K562 (cell line): Measurements from ENCODE around the gene CPZ. TPM values are rescaled to one million over a fixed set of nuclear protein-coding genes. Genes with fewer than 3 reads are reported as not detected.

Experiments used
- ATAC-seq: fragments of 200-7000 bp; cut with Tn5 transposase; 3 replicates; pipeline ENCODE4 v1.9.1; 2020; ENCODE audit warnings: moderate library complexity
- BruUV-seq: library from RNA; stranded (reverse); fragments of 400-500 nt; replicated peaks from 2 replicates; lab custom pipeline; 2021; lab: Mats Ljungman, UMichigan
- CTCF ChIA-PET: fragments of 300-600 bp; formaldehyde crosslinking; extraction: SDS; loops from one replicate; lab custom pipeline; 2021; ENCODE audit warnings: low intra/inter-chr PET ratio; lab: Yijun Ruan, JAX
- POLR2A ChIA-PET: fragments of 300-600, 350-650 bp; sonication (Branson Sonifier 250); formaldehyde crosslinking; extraction: SDS; loops from one replicate; lab custom pipeline; 2021; ENCODE audit warnings: antibody characterized with exemption, inconsistent platforms; lab: Yijun Ruan, JAX
- DNase-seq, 4 experiments: peaks; one replicate each; pipeline versions ENCODE4 v3.0.0 to v3.0.0-alpha.2; 2011 to 2018; ENCODE audit warnings: low spot score in 3 of 4, mixed read lengths in 3 of 4; ENCODE audit errors: extremely low read depth in 1 of 4
- FAIRE-seq: peaks from 2 replicates; lab custom pipeline; 2011; peaks lifted over from hg19 to GRCh38; lab: Jason Lieb, UNC
- H2AFZ ChIP-seq: 2 replicates; pipeline ENCODE4 v1.6.0; 2011; ENCODE audit warnings: low read depth, low read length, control low read depth, inconsistent platforms
- H3K27ac ChIP-seq: fragments of 200-600 bp; 3 replicates; pipeline ENCODE4 v1.8.0; 2011; ENCODE audit warnings: low read depth, mild to moderate bottlenecking, control low read depth, inconsistent platforms, low read length, moderate library complexity, mixed read lengths; ENCODE audit errors: extremely low read depth
- H3K27me3 ChIP-seq, 2 experiments: fragments of 300-600 bp in 1 of 2; 2 replicates in 1 of 2; 3 replicates in 1 of 2; pipeline versions ENCODE4 v1.6.0 to v1.8.0; 2011; ENCODE audit warnings: inconsistent platforms in 2 of 2, low read length in 2 of 2, mild to moderate bottlenecking in 1 of 2, mixed read lengths in 1 of 2, moderate library complexity in 1 of 2; ENCODE audit not compliant: control insufficient read depth in 2 of 2, insufficient read depth in 2 of 2
- H3K36me3 ChIP-seq: fragments of 300-600 bp; 3 replicates; pipeline ENCODE4 v1.8.0; 2011; ENCODE audit warnings: mild to moderate bottlenecking, low read length, inconsistent platforms; ENCODE audit not compliant: control insufficient read depth, insufficient read depth
- H3K4me1 ChIP-seq, 2 experiments: fragments of 200-600 bp in 1 of 2; replicated peaks in 1 of 2; 2 replicates in 1 of 2; 3 replicates in 1 of 2; pipeline versions ENCODE4 v1.5.1 to v1.8.0; 2011; ENCODE audit warnings: inconsistent platforms in 2 of 2, low read length in 2 of 2, mild to moderate bottlenecking in 1 of 2, mixed read lengths in 1 of 2, moderate library complexity in 1 of 2; ENCODE audit not compliant: control insufficient read depth in 2 of 2, insufficient read depth in 2 of 2
- H3K4me2 ChIP-seq: 2 replicates; pipeline ENCODE4 v1.6.1; 2011; ENCODE audit warnings: low read length, control low read depth, inconsistent platforms, mixed read lengths; ENCODE audit not compliant: insufficient read depth
- H3K4me3 ChIP-seq: fragments of 200-600 bp; sonication (generic), shearing (Covaris generic); 2 replicates; pipeline ENCODE4 v1.5.1; 2016; ENCODE audit warnings: control low read depth, inconsistent platforms
- H3K79me2 ChIP-seq: fragments of 200-600 bp; 3 replicates; pipeline ENCODE4 v1.8.0; 2011; ENCODE audit warnings: low read length, inconsistent platforms; ENCODE audit not compliant: control insufficient read depth, insufficient read depth
- H3K9ac ChIP-seq, 2 experiments: 2 replicates each; pipeline versions ENCODE4 v1.6.0 to v1.6.1; 2011; ENCODE audit warnings: low read depth in 2 of 2, low read length in 2 of 2, control low read depth in 1 of 2, inconsistent platforms in 1 of 2, mild to moderate bottlenecking in 1 of 2, mixed read lengths in 1 of 2; ENCODE audit not compliant: insufficient read depth in 1 of 2
- H3K9me1 ChIP-seq: one replicate; pipeline ENCODE4 v1.6.0; 2011; ENCODE audit warnings: inconsistent platforms, mild to moderate bottlenecking, low read length, moderate library complexity; ENCODE audit not compliant: control insufficient read depth, insufficient read depth
- H3K9me3 ChIP-seq: replicated peaks from 2 replicates; pipeline ENCODE4 v1.5.1; 2011; ENCODE audit warnings: low read depth, low read length, inconsistent platforms; ENCODE audit not compliant: control insufficient read depth, insufficient read depth
- H4K20me1 ChIP-seq: replicated peaks from 2 replicates; pipeline ENCODE4 v1.6.1; 2011; ENCODE audit warnings: low read length, inconsistent platforms, mixed read lengths; ENCODE audit not compliant: control insufficient read depth, insufficient read depth
- DMBX1 ChIP-seq: fragments of 250-450 bp; sonication (Bioruptor Pico); IDR thresholded peaks from 2 replicates; pipeline ENCODE4 v1.8.0; 2022; ENCODE audit warnings: inconsistent platforms, mild to moderate bottlenecking, moderate library complexity, borderline replicate concordance
- JUND ChIP-seq, 2 experiments: IDR thresholded peaks; 2 replicates in 1 of 2; 3 replicates in 1 of 2; pipeline ENCODE4 v1.6.1; 2011; ENCODE audit warnings: borderline replicate concordance in 2 of 2, low read depth in 2 of 2, low read length in 2 of 2, improper control_type of control experiment in 1 of 2, missing biosample characterization in 1 of 2, missing genetic modification characterization in 1 of 2, missing genetic modification reagents in 1 of 2
- MNT ChIP-seq, 2 experiments: fragments of 450-650 bp; conservative IDR thresholded peaks; 2 replicates each; pipeline ENCODE4 v1.6.1; 2017; ENCODE audit warnings: mild to moderate bottlenecking in 2 of 2, moderate library complexity in 2 of 2
- RAD21 ChIP-seq, 2 experiments: fragments of 250-450 bp in 1 of 2; fragments of 450-650 bp in 1 of 2; sonication (Bioruptor Pico) in 1 of 2; formaldehyde crosslinking in 1 of 2; IDR thresholded peaks in 1 of 2; conservative IDR thresholded peaks in 1 of 2; 2 replicates each; pipeline versions ENCODE4 v1.4.0 to v1.8.0; 2020 to 2022; ENCODE audit warnings: mild to moderate bottlenecking in 2 of 2, moderate library complexity in 1 of 2
- SREBF2 ChIP-seq: sonication (generic); formaldehyde crosslinking; IDR thresholded peaks from 2 replicates; pipeline ENCODE4 v1.4.0; 2020; ENCODE audit warnings: mild to moderate bottlenecking, missing genetic modification reagents
- TBP ChIP-seq: optimal IDR thresholded peaks from 2 replicates; pipeline ENCODE3; 2011; ENCODE audit warnings: low read depth, low read length, improper control_type of control experiment
- ZNF146 ChIP-seq: IDR thresholded peaks from one replicate; pipeline ENCODE4 v1.6.1; 2018; ENCODE audit warnings: missing compliant biosample characterization; ENCODE audit not compliant: unreplicated experiment
- ZNF780A ChIP-seq: fragments of 250-450 bp; sonication (Bioruptor Pico); IDR thresholded peaks from 2 replicates; pipeline ENCODE4 v1.5.0; 2021; ENCODE audit warnings: mild to moderate bottlenecking
- WGBS: fragments of 100-300 bp; shearing (Covaris generic); methylation state at CpG from one replicate; pipeline ENCODE4 v1.1.6; 2016; ENCODE audit warnings: low coverage, mixed read lengths; ENCODE audit not compliant: insufficient coverage; ENCODE audit errors: missing lambda C conversion rate; 5-methylcytosine and 5-hydroxymethylcytosine counted together
- in situ Hi-C: fragments of 300-500 bp; cut with MboI; formaldehyde crosslinking; loops from 4 replicates; pipeline ENCODE4 v1.15.0; 2018; ENCODE audit warnings: inconsistent platforms, mixed read lengths
- intact Hi-C: fragments of 100-400 bp; cut with micrococcal nuclease; formaldehyde crosslinking; loops from 2 replicates; pipeline ENCODE4 v1.14.2; 2022
- polyA plus RNA-seq, 8 experiments: library from polyadenylated mRNA; depleted of rRNA in 4 of 8; stranded (reverse) in 5 of 8; unstranded in 3 of 8; fragments of >200 nt; fragmentation: Nextera tagmentation in 2 of 8; fragmentation: Illumina TruSeq in 1 of 8; extraction: Ambion mirVana in 2 of 8; extraction: Trizol in 1 of 8; gene quantifications; 2 replicates each; pipeline versions ENCODE4 v1.2.1 to v1.2.3, GENCODE V29; 2011 to 2014; ENCODE audit warnings: inconsistent platforms in 1 of 8, missing spikeins in 1 of 8
- total RNA-seq, 7 experiments: library from RNA; depleted of rRNA in 6 of 7; stranded (reverse); fragments of >200 nt in 6 of 7; fragmentation: Illumina TruSeq in 2 of 7; extraction: Trizol in 2 of 7; gene quantifications; 2 replicates each; pipeline versions ENCODE4 v1.2.1 to v1.2.3, GENCODE V29; 2011 to 2021; ENCODE audit warnings: low replicate concordance in 1 of 7
- TF ChIP-seq, protein P1 (sequence below): sonication (generic); formaldehyde crosslinking; IDR thresholded peaks from 2 replicates; pipeline ENCODE4 v1.8.1; 2023; ENCODE audit warnings: mild to moderate bottlenecking, missing genetic modification reagents

CPZ gene
- total and polyA plus RNA-seq, 9 of the 15 experiments (the other 6 are each of a cell fraction or from before 2014, with no cell fraction given), result 0.06 to 2.2 (median 1.2) TPM; not detected in 1

- H3K9me1 ChIP-seq, result no peaks in the 10 kb centered on the region
- H3K79me2 ChIP-seq, result no peaks in the 10 kb centered on the region
- no peak for DNase-seq
- peaks cover 6% of the 10 kb centered on the region; the same call in 1 of the 2 replicates for H4K20me1 ChIP-seq
- no peaks in the 10 kb centered on the region for H3K9me3 ChIP-seq
- CTCF ChIA-PET, result no interaction called here
- no TSS peak for BruUV-seq
- H3K4me2 ChIP-seq, result no peak overlapping the region
- H3K4me1 ChIP-seq, result peaks cover 0 to 21% of the 10 kb centered on the region in 2 experiments; a peak in 3 of 5 replicates
- peaks cover under 1 to 51% of the 10 kb centered on the region in 2 experiments; a peak in 4 of 5 replicates for H3K27me3 ChIP-seq
- no peak overlapping the region for H3K9ac ChIP-seq
- no peak overlapping the region for H3K4me3 ChIP-seq
- POLR2A ChIA-PET, result interaction anchor here (0.5 kb wide), 1 partner anchor 32 kb away, joined by 4 read pairs; no protein-coding TSS in a partner anchor
- intact Hi-C loops, result no loop called here
- no peak for TF ChIP-seq SREBF2 (CRISPR knock-in tag)
- TF ChIP-seq MNT (conservative IDR thresholded peaks at IDR 0.05), result no peak
- TF ChIP-seq TBP, result no peak
- TF ChIP-seq, protein P1, sequence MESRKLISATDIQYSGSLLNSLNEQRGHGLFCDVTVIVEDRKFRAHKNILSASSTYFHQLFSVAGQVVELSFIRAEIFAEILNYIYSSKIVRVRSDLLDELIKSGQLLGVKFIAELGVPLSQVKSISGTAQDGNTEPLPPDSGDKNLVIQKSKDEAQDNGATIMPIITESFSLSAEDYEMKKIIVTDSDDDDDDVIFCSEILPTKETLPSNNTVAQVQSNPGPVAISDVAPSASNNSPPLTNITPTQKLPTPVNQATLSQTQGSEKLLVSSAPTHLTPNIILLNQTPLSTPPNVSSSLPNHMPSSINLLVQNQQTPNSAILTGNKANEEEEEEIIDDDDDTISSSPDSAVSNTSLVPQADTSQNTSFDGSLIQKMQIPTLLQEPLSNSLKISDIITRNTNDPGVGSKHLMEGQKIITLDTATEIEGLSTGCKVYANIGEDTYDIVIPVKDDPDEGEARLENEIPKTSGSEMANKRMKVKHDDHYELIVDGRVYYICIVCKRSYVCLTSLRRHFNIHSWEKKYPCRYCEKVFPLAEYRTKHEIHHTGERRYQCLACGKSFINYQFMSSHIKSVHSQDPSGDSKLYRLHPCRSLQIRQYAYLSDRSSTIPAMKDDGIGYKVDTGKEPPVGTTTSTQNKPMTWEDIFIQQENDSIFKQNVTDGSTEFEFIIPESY (CRISPR knock-in tag), result no peak
- no peak for TF ChIP-seq ZNF780A (CRISPR knock-in tag)
- no peak for TF ChIP-seq JUND (IDR thresholded peaks at IDR 0.05; ENCODE audit: borderline replicate concordance, low read depth, low read length)
- TF ChIP-seq JUND (tag; IDR thresholded peaks at IDR 0.05; ENCODE audit: borderline replicate concordance, low read depth, low read length), result no peak
- TF ChIP-seq DMBX1 (CRISPR knock-in tag), result no peak
- no peak for TF ChIP-seq RAD21 (CRISPR knock-in tag; conservative IDR thresholded peaks at IDR 0.05 in 1 of 2, IDR thresholded peaks at IDR 0.05 in 1 of 2)
- no peak for TF ChIP-seq ZNF146
- H2AFZ ChIP-seq, result no peak overlapping the region
- under 1% methylated on average over 10 of the region's 12 CpGs for WGBS
- no peaks in the 10 kb centered on the region for H3K36me3 ChIP-seq
- H3K27ac ChIP-seq, result no peak overlapping the region
- ATAC-seq, result no peak
- FAIRE-seq, result no peak
- in situ Hi-C loops, result no loop called here
These were observed 10.1 kb upstream of the CPZ start for GRCh38 chr4:8582436-8582835.
